Pancreas (tissue), 10 donors: Measurements from ENCODE around the gene TRPM3. TPM values are rescaled to one million over a fixed set of nuclear protein-coding genes. Genes with fewer than 3 reads are reported as not detected.
A peak's percentile ranks its signal among the peaks of the same experiment; 100 is the strongest.

Experiments used
- ATAC-seq, 4 donors: fragments of 200-7000 bp; cut with Tn5 transposase; one replicate each; pipeline versions ENCODE4 v1.8.0 to v1.9.1; 2020; ENCODE audit warnings: mild to moderate bottlenecking in 4 of 4, moderate library complexity in 4 of 4
- DNase-seq, 6 donors: peaks; one replicate each; pipeline ENCODE4 v3.0.0-alpha.2; 2020
- FAIRE-seq: peaks from 2 replicates; lab custom pipeline; 2012; peaks lifted over from hg19 to GRCh38; lab: Jason Lieb, UNC
- H3K27ac ChIP-seq, 4 donors: fragments of 200-600 bp; sonication (generic); 1 replicate in 3 of 4; 2 replicates in 1 of 4; pipeline versions ENCODE4 v1.5.0 to v1.8.0; 2020
- H3K27me3 ChIP-seq, 4 donors: fragments of 200-600 bp; one replicate each; pipeline ENCODE4 v1.8.0; 2021
- H3K36me3 ChIP-seq, 3 donors: fragments of 200-600 bp; sonication (generic) in 1 of 3; one replicate each; pipeline versions ENCODE4 v1.5.0 to v1.8.0; 2020 to 2021
- H3K4me1 ChIP-seq, 3 donors: fragments of 200-600 bp; one replicate each; pipeline ENCODE4 v1.8.0; 2021
- H3K4me3 ChIP-seq, 4 donors: fragments of 200-600 bp; sonication (generic) in 2 of 4; one replicate each; pipeline versions ENCODE4 v1.5.0 to v1.8.0; 2020 to 2021
- H3K9me3 ChIP-seq, 4 donors: fragments of 200-600 bp; one replicate each; pipeline ENCODE4 v1.8.0; 2021
- WGBS, 2 donors: extraction: QIAGEN DNeasy Blood & Tissue Kit; methylation state at CpG; one replicate each; pipeline ENCODE4 v1.1.7; 2013; 5-methylcytosine and 5-hydroxymethylcytosine counted together
- intact Hi-C, 3 donors: fragments of 100-400 bp; cut with DNase I; formaldehyde crosslinking; loops; one replicate each; pipeline versions ENCODE4 v1.11.1 to v1.14.2; 2022
- polyA plus RNA-seq, 2 donors: library from polyadenylated mRNA; stranded (reverse); fragments of 200-250 nt; gene quantifications; one replicate each; pipeline ENCODE4 v1.2.3, GENCODE V29; 2013
- total RNA-seq, 6 donors: library from RNA; stranded (reverse); fragmentation: NEBNext Ultra II Directional in 4 of 6; extraction: Animal tissue kit (Norgen Biotek cat#: 25700) in 4 of 6; gene quantifications; one replicate each; pipeline versions ENCODE4 v1.2.1 to v1.2.4, GENCODE V29; 2021 to 2023
- TF ChIP-seq, protein P1 (sequence below), 4 donors: fragments of 200-600 bp; sonication (generic) in 3 of 4; IDR thresholded peaks; one replicate each; pipeline versions ENCODE4 v1.5.0 to v1.8.0; 2021; ENCODE audit warnings: antibody characterized with exemption in 4 of 4
- donor health status: healthy with polysubstance abuse.
- donor health status: DM: no; HTN: no; CAD: no; lungs with moderate emphysema.
- donor health status: DM: no; HTN: no; CAD: no.
- donor health status: control.
- donor health status: control.
- donor health status: Bipolar disorder and iron deficiency.
- donor health status: DM: yes; HTN: yes; CAD: no.
- donor health status: DM: no; HTN: no; CAD: no.
- donor health status: DM: no; HTN: no; CAD: no.
- donor health status: DM: yes; HTN: yes; CAD: no.

Gene TRPM3
- total RNA-seq, result 1 to 10 TPM in 1 of 6 donors, under 1 TPM in 5; 0.22 to 1.7 (median 0.76) TPM
- 1 to 10 TPM in 1 of 2 donors, under 1 TPM in 1; 0.30 to 1.9 TPM for polyA plus RNA-seq

DNA sequence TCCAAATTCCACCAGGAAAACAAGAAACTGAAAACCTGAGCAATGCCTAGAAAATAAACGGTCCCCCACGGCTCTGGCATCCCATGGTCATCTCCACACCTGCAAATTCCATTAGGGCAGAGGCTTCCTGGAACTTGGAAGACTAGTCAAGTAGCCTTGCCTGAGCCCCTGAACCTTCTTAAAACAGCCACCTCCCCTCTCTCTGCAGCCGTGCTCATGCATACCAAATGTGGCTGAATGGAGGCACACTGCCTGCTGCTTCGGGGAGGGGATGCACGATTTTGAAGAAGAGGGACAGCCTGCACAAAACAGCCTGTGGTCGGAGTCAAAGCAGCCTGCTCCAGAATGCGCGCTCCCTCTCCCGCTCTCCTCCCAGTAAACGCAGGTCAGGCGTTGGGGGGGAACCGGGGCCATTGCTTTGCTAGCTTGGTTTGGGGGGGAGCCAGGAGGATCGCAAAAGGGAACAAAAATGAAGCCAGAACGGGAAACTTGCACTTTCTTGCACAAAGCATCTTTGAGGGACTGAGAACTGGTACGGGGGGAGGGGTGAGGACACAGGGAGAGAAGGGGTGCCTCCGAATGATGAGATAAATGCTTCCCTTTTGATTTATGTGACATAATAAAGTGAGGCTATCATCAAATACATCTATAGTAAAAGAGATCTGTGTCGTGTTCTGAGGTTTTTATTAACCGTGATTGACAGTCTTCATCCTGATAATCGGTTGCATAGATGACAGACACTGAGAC lies at the start of gene TRPM3:
TSS of gene TRPM3 (minus strand) at position 347 of the 747 bp plus-strand sequence. CDS start at position 80, 267 bp downstream.
- DNase-seq (peak in 1 of 6 donors; percentile 29), ATAC-seq (no peak), FAIRE-seq (no peak)
- intact Hi-C loops, result no loop called here
- WGBS, 2 donors, result 5 to 7% methylated on average over 19 of the region's 19 CpGs
- no peak within 1 kb of the TSS for H3K27ac ChIP-seq
- H3K4me3 ChIP-seq, result no peak within 1 kb of the TSS
- no peaks in the 10 kb centered on the region for H3K36me3 ChIP-seq
- H3K27me3 ChIP-seq, result peaks cover 0 to 6% (median 0%) of the 10 kb centered on the region in 4 donors
- TF ChIP-seq, protein P1, sequence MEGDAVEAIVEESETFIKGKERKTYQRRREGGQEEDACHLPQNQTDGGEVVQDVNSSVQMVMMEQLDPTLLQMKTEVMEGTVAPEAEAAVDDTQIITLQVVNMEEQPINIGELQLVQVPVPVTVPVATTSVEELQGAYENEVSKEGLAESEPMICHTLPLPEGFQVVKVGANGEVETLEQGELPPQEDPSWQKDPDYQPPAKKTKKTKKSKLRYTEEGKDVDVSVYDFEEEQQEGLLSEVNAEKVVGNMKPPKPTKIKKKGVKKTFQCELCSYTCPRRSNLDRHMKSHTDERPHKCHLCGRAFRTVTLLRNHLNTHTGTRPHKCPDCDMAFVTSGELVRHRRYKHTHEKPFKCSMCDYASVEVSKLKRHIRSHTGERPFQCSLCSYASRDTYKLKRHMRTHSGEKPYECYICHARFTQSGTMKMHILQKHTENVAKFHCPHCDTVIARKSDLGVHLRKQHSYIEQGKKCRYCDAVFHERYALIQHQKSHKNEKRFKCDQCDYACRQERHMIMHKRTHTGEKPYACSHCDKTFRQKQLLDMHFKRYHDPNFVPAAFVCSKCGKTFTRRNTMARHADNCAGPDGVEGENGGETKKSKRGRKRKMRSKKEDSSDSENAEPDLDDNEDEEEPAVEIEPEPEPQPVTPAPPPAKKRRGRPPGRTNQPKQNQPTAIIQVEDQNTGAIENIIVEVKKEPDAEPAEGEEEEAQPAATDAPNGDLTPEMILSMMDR (IDR thresholded peaks at IDR 0.05), result no peak
- no peaks in the 10 kb centered on the region for H3K4me1 ChIP-seq
- H3K9me3 ChIP-seq, result no peaks in the 10 kb centered on the region

DNA sequence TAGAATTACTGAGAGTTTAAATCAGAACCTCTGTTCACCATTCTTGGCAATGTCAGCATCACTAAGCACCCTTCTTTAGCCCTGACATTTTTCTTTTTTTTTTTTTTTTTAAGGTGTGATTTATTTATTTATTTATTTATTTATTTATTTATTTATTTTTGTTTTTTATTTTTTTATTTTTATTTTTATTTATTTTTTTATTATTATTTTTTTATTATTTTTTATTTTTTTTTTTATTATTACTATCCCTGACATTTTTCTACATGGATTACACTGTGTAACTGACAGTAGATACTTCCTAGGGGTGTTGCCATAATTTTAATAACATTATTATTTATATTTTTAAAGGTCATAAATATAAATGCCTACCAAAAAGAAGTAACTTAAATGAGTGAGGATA lies 47.0 kb upstream of the TRPM3 start:
- Histone ChIP-seq H3K36me3 (no peaks in the 10 kb centered on the region), H3K27ac (no peak overlapping the region), H3K4me1 (no peaks in the 10 kb centered on the region), H3K27me3 (no peaks in the 10 kb centered on the region), H3K4me3 (no peak overlapping the region), H3K9me3 (no peaks in the 10 kb centered on the region)
- FAIRE-seq (peak; percentile 68), DNase-seq (no peak), ATAC-seq (no peak)
- intact Hi-C loops, result no loop called here
- TF ChIP-seq, protein P1 (IDR thresholded peaks at IDR 0.05), result no peak

DNA sequence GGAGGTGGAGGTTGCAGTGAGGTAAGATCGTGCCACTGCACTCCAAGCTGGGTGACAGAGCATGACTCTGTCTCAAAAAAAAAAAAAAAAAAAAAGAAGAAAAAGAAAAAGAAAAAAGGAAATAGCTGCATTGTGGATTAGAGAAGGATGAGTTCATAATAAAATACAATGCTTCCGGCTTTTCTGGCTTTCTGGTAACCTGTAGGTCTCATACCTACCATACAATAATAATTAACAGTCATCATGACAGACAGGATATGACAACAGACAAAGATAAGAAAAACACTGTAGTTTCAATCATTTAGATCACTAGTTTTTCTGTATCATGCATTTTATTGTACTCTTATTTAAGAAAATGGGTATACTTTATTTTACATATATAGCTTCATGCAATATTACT lies 40.7 kb upstream of the TRPM3 start:
- Histone ChIP-seq H3K27ac (no peak overlapping the region), H3K27me3 (no peaks in the 10 kb centered on the region), H3K4me1 (no peaks in the 10 kb centered on the region), H3K4me3 (no peak overlapping the region), H3K9me3 (no peaks in the 10 kb centered on the region), H3K36me3 (no peaks in the 10 kb centered on the region)
- TF ChIP-seq, protein P1 (IDR thresholded peaks at IDR 0.05), result no peak
- ATAC-seq (no peak), FAIRE-seq (no peak), DNase-seq (no peak)
- intact Hi-C loops, result no loop called here
- WGBS, 2 donors, result 89 to 95% methylated on average over 2 of the region's 2 CpGs

DNA sequence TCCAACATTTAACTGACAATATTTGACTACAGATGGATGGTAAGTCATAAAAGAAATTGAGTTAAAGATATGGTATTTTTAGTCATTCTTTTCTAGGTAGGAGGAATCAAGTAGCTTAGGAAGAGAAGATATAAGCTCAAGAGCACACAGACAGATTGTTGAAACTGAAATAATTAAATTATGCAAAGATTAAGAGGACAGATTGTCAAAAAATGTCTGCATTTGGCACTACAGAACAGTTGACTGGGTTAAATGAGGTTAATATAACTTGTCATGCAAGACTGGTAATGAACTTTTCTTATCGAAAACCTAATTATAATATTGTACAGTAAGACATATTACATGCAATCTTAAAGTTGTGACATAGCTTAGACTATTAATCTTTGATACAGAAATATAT lies 36.3 kb upstream of the TRPM3 start:
- 66 to 81% methylated on average over 1 of the region's 1 CpG for WGBS, 2 donors
- DNase-seq, result no peak

More for the DNA sequence above, 36.3 kb upstream of the TRPM3 start:
- FAIRE-seq, result no peak
- H3K36me3 ChIP-seq, result no peaks in the 10 kb centered on the region
- H3K9me3 ChIP-seq, result no peaks in the 10 kb centered on the region
- no peaks in the 10 kb centered on the region for H3K27me3 ChIP-seq
- no peaks in the 10 kb centered on the region for H3K4me1 ChIP-seq
- intact Hi-C loops, result no loop called here
- no peak overlapping the region for H3K4me3 ChIP-seq
- TF ChIP-seq, protein P1 (IDR thresholded peaks at IDR 0.05), result no peak
- ATAC-seq, result no peak
- H3K27ac ChIP-seq, result no peak overlapping the region
